H1 (cell line): ENCODE data around the gene SPATA32. TPM values are rescaled to one million over a fixed set of nuclear protein-coding genes. Genes with fewer than 3 reads are reported as not detected.

ENCODE experiments used
- CTCF ChIA-PET: fragments of 300-600 bp; sonication (Branson Sonifier 250); formaldehyde crosslinking; loops from one replicate; lab custom pipeline; 2021; ENCODE audit not compliant: partially characterized antibody; lab: Charles Lee
- POLR2A ChIA-PET: fragments of 300-600 bp; sonication (Branson Sonifier 250); formaldehyde crosslinking; loops from one replicate; lab custom pipeline; 2021; ENCODE audit warnings: inconsistent platforms; ENCODE audit not compliant: partially characterized antibody; lab: Charles Lee
- DNase-seq, 2 experiments: peaks; one replicate each; pipeline versions ENCODE4 v3.0.0 to v3.0.0-alpha.2; 2010 to 2022; ENCODE audit warnings: low spot score in 2 of 2, low read depth in 1 of 2, mixed read lengths in 1 of 2
- FAIRE-seq: peaks from 2 replicates; lab custom pipeline; 2011; peaks lifted over from hg19 to GRCh38; lab: Jason Lieb, UNC
- H2AFZ ChIP-seq: 2 replicates; pipeline ENCODE4 v1.8.1; 2012; ENCODE audit warnings: low read length, inconsistent platforms
- H2AK5ac ChIP-seq: 2 replicates; pipeline ENCODE4 v1.6.1; 2013; ENCODE audit warnings: low read depth, low read length
- H2BK120ac ChIP-seq: replicated peaks from 2 replicates; pipeline ENCODE3; 2013; ENCODE audit warnings: low read depth, low read length, inconsistent platforms
- H2BK12ac ChIP-seq: 2 replicates; pipeline ENCODE4 v1.6.1; 2013; ENCODE audit warnings: low read depth, low read length
- H2BK15ac ChIP-seq: 2 replicates; pipeline ENCODE4 v1.6.1; 2013; ENCODE audit warnings: low read length
- H2BK20ac ChIP-seq: 2 replicates; pipeline ENCODE4 v1.6.1; 2013; ENCODE audit warnings: low read length
- H2BK5ac ChIP-seq: 2 replicates; pipeline ENCODE4 v1.6.1; 2013; ENCODE audit warnings: low read depth, low read length
- H3K14ac ChIP-seq: 2 replicates; pipeline ENCODE4 v1.6.1; 2013; ENCODE audit warnings: inconsistent platforms; ENCODE audit not compliant: insufficient read length
- H3K18ac ChIP-seq: 2 replicates; pipeline ENCODE4 v1.6.1; 2013; ENCODE audit warnings: low read length; ENCODE audit errors: extremely low read depth
- H3K23ac ChIP-seq: 2 replicates; pipeline ENCODE4 v1.6.1; 2013; ENCODE audit warnings: inconsistent platforms; ENCODE audit not compliant: insufficient read length
- H3K23me2 ChIP-seq: 2 replicates; pipeline ENCODE4 v1.6.1; 2013; ENCODE audit warnings: low read depth, low read length
- H3K27ac ChIP-seq: 2 replicates; pipeline ENCODE4 v1.6.1; 2011; ENCODE audit warnings: low read depth, low read length, inconsistent platforms
- H3K27me3 ChIP-seq, 4 experiments: replicated peaks in 1 of 4; 1 replicate in 1 of 4; 2 replicates in 3 of 4; pipeline versions ENCODE4 v1.6.1 to v1.8.1; 2011 to 2013; ENCODE audit warnings: low read length in 3 of 4, mild to moderate bottlenecking in 3 of 4, inconsistent platforms in 2 of 4, mixed read lengths in 2 of 4, moderate library complexity in 1 of 4; ENCODE audit not compliant: control insufficient read depth in 3 of 4, insufficient read depth in 3 of 4; ENCODE audit errors: extremely low read depth in 1 of 4
- H3K36me3 ChIP-seq, 4 experiments: 2 replicates each; pipeline versions ENCODE4 v1.6.1 to v1.8.1; 2011 to 2013; ENCODE audit warnings: mild to moderate bottlenecking in 4 of 4, low read length in 3 of 4, moderate library complexity in 2 of 4, control low read depth in 1 of 4, inconsistent platforms in 1 of 4; ENCODE audit not compliant: insufficient read depth in 4 of 4, control insufficient read depth in 2 of 4
- H3K4ac ChIP-seq: replicated peaks from 2 replicates; pipeline ENCODE3; 2013; ENCODE audit warnings: low read length, low read depth, mixed read lengths, inconsistent platforms; ENCODE audit not compliant: insufficient read length
- H3K4me1 ChIP-seq, 4 experiments: replicated peaks in 1 of 4; 1 replicate in 1 of 4; 2 replicates in 3 of 4; pipeline versions ENCODE4 v1.6.1 to v1.8.1; 2011 to 2013; ENCODE audit warnings: low read length in 3 of 4, inconsistent platforms in 2 of 4, mixed read lengths in 1 of 4; ENCODE audit not compliant: insufficient read depth in 4 of 4, control insufficient read depth in 3 of 4
- H3K4me2 ChIP-seq, 2 experiments: 2 replicates each; pipeline versions ENCODE4 v1.6.1 to v1.8.1; 2011 to 2013; ENCODE audit warnings: low read depth in 2 of 2, low read length in 2 of 2, control low read depth in 1 of 2, inconsistent platforms in 1 of 2, mild to moderate bottlenecking in 1 of 2; ENCODE audit not compliant: insufficient read depth in 1 of 2
- H3K4me3 ChIP-seq, 4 experiments: fragments of 200-600, 300-600 bp in 1 of 4; sonication (generic), shearing (Covaris generic), sonication (Bioruptor Twin) in 1 of 4; 2 replicates each; pipeline versions ENCODE4 v1.5.1 to v1.8.1; 2011 to 2016; ENCODE audit warnings: low read length in 4 of 4, low read depth in 3 of 4, control low read depth in 2 of 4, inconsistent platforms in 2 of 4, mild to moderate bottlenecking in 2 of 4, mixed read lengths in 1 of 4, moderate library complexity in 1 of 4; ENCODE audit not compliant: insufficient read depth in 2 of 4; ENCODE audit errors: extremely low read depth in 1 of 4
- H3K56ac ChIP-seq: replicated peaks from 2 replicates; pipeline ENCODE3; 2013; ENCODE audit warnings: low read depth, mild to moderate bottlenecking, mixed read lengths, low read length, inconsistent platforms; ENCODE audit not compliant: insufficient read length
- H3K79me1 ChIP-seq: 2 replicates; pipeline ENCODE4 v1.6.1; 2013; ENCODE audit warnings: low read depth, low read length, control low read depth
- H3K79me2 ChIP-seq, 2 experiments: 2 replicates each; pipeline versions ENCODE4 v1.6.1 to v1.8.1; 2012 to 2013; ENCODE audit warnings: low read length in 2 of 2, mild to moderate bottlenecking in 2 of 2, inconsistent platforms in 1 of 2; ENCODE audit not compliant: insufficient read depth in 2 of 2, control insufficient read depth in 1 of 2
- H3K9ac ChIP-seq, 4 experiments: replicated peaks in 1 of 4; 1 replicate in 1 of 4; 2 replicates in 3 of 4; pipeline versions ENCODE4 v1.6.1 to v1.8.1; 2011 to 2013; ENCODE audit warnings: low read depth in 3 of 4, low read length in 3 of 4, control low read depth in 2 of 4, mild to moderate bottlenecking in 2 of 4, moderate library complexity in 2 of 4, inconsistent platforms in 1 of 4; ENCODE audit errors: extremely low read depth in 1 of 4
- H3K9me3 ChIP-seq, 2 experiments: 2 replicates each; pipeline versions ENCODE4 v1.6.1 to v1.8.1; 2012 to 2013; ENCODE audit warnings: mild to moderate bottlenecking in 2 of 2, moderate library complexity in 2 of 2, control low read depth in 1 of 2, inconsistent platforms in 1 of 2, low read depth in 1 of 2, low read length in 1 of 2, mixed read lengths in 1 of 2; ENCODE audit not compliant: insufficient read depth in 2 of 2
- H4K20me1 ChIP-seq, 2 experiments: replicated peaks in 1 of 2; 2 replicates each; pipeline versions ENCODE3 to v1.8.1; 2011 to 2013; ENCODE audit warnings: inconsistent platforms in 2 of 2, low read length in 2 of 2, mild to moderate bottlenecking in 1 of 2; ENCODE audit not compliant: insufficient read depth in 2 of 2, control insufficient read depth in 1 of 2
- H4K5ac ChIP-seq: 2 replicates; pipeline ENCODE4 v1.6.1; 2013; ENCODE audit warnings: low read length, low read depth, mixed read lengths, inconsistent platforms; ENCODE audit not compliant: insufficient read length
- H4K8ac ChIP-seq: 2 replicates; pipeline ENCODE4 v1.8.0; 2013; ENCODE audit warnings: mild to moderate bottlenecking, moderate library complexity, low read length, inconsistent platforms; ENCODE audit not compliant: insufficient read depth; ENCODE audit errors: extremely low read depth
- H4K91ac ChIP-seq: replicated peaks from 2 replicates; pipeline ENCODE3; 2013; ENCODE audit warnings: low read length, mixed read lengths, inconsistent platforms; ENCODE audit not compliant: insufficient read length
- CTCF ChIP-seq, 3 experiments: IDR thresholded peaks; 1 replicate in 2 of 3; 2 replicates in 1 of 3; pipeline versions ENCODE4 v1.5.1 to v1.6.1; 2011; ENCODE audit warnings: low read length in 3 of 3, mild to moderate bottlenecking in 3 of 3, inconsistent platforms in 2 of 3, low read depth in 1 of 3, moderate library complexity in 1 of 3; ENCODE audit not compliant: insufficient read depth in 1 of 3; ENCODE audit errors: control extremely low read depth in 1 of 3
- FOSL1 ChIP-seq: IDR thresholded peaks from 2 replicates; pipeline ENCODE4 v1.6.1; 2011; ENCODE audit warnings: mild to moderate bottlenecking, low read depth, low read length, moderate library complexity; ENCODE audit not compliant: insufficient read depth
- TAF1 ChIP-seq: IDR thresholded peaks from 2 replicates; pipeline ENCODE4 v1.6.1; 2011; ENCODE audit warnings: mild to moderate bottlenecking, low read depth, low read length
- TBP ChIP-seq: IDR thresholded peaks from 2 replicates; pipeline ENCODE4 v1.6.1; 2011; ENCODE audit warnings: low read depth, low read length, improper control_type of control experiment
- WGBS, 2 experiments: shearing (Covaris generic) in 1 of 2; methylation state at CpG; one replicate each; pipeline versions ENCODE4 v1.1.6 to v1.1.7; 2013 to 2015; ENCODE audit warnings: low lambda C conversion rate in 2 of 2, mixed read lengths in 2 of 2, inconsistent platforms in 1 of 2, low coverage in 1 of 2, missing lambda C conversion rate in 1 of 2; ENCODE audit not compliant: insufficient replicate concordance in 2 of 2, insufficient coverage in 1 of 2, insufficient read length in 1 of 2; ENCODE audit errors: extremely low coverage in 1 of 2, missing lambda C conversion rate in 1 of 2; 5-methylcytosine and 5-hydroxymethylcytosine counted together
- polyA plus RNA-seq, 7 experiments: library from polyadenylated mRNA; depleted of rRNA in 3 of 7; stranded (reverse) in 5 of 7; unstranded in 2 of 7; fragments of >200 nt in 5 of 7; fragments of 200-250 nt in 2 of 7; gene quantifications; 1 replicate in 5 of 7; 2 replicates in 1 of 7; 4 replicates in 1 of 7; pipeline versions ENCODE4 v1.2.1 to v1.2.3, GENCODE V29; 2011 to 2013; ENCODE audit warnings: missing spikeins in 2 of 7, mixed read lengths in 2 of 7
- total RNA-seq: library from RNA; stranded (reverse); fragmentation: NEBNext Ultra II Directional; extraction: Animal tissue kit (Norgen Biotek cat#: 25700); gene quantifications from 2 replicates; pipeline ENCODE4 v1.2.1, GENCODE V29; 2021

The SPATA32 gene
- total and polyA plus RNA-seq, 2 of the 8 experiments (the other 6 are each of a cell fraction or from before 2014, with no cell fraction given): 0.24 TPM; not detected in 1

DNA sequence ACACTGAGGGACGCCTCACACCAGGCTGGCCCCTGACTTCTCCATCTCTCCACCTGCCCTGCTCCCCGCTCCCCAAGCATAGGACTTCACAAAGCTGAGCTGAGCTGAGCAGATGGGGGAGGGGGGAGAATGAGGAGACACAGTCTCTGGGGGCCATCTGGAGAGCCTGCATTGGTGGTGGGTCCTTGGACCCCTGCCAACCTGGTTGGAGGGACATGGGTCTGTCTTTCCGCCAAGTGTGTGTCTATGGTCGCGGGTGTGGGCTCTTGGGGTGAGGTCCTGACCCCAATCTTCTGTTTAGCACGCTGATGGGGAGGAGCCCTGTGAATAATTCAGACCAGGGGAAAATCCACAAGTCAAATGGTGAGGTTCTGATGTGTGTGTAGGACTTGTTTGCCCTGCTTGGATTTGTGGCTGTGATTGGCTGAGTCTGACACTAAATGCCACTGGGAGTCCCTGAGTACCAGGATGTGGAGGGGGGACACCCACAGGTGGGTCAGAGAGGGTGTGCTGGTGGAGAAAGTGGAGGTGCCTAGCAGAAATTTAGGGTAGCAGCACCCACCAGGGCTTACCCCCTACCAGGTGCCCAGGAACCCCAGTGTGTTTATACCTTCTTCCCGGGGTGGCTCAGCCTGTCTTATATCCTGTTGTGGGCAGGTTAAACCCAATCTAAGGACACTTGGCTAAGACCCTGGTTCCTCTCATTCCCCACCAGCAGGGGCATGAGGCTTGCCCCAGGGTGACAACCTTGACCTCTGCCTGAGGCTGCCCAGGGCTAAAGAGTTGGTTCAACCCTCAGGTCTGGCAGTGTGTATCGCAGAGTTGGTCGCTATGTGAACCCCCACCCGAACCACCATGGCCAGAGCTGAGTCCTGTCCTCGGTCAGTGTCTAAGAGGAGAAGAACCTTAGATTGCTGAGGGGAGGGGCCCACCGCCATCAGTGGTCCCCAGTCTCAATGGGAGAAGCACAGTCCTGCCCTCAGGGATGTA lies 38.1 kb downstream of the SPATA32 start:
- H3K9me3 ChIP-seq: no peaks in the 10 kb centered on the region
- H3K14ac ChIP-seq: no peak overlapping the region
- 89% methylated on average over 11 of the region's 12 CpGs; no CpG with 5 or more reads in 1 of the 2 experiments for WGBS, 2 experiments
- H3K18ac ChIP-seq: no peak overlapping the region
- H3K27me3 ChIP-seq: peaks cover 15 to 45% (median 36%) of the 10 kb centered on the region in 4 experiments
- H2BK15ac ChIP-seq: peak overlapping the region; percentile 14; the same call in 1 of the 2 replicates
- FAIRE-seq (no peak), DNase-seq (no peak)
- no peak overlapping the region for H3K4me3 ChIP-seq
- H3K79me1 ChIP-seq: no peaks in the 10 kb centered on the region
- H3K4me1 ChIP-seq: peaks cover 5 to 26% (median 15%) of the 10 kb centered on the region in 4 experiments
- no peaks in the 10 kb centered on the region for H4K20me1 ChIP-seq
- no peak overlapping the region for H2BK120ac ChIP-seq
- H3K79me2 ChIP-seq: no peaks in the 10 kb centered on the region
- no peak overlapping the region for H4K91ac ChIP-seq
- ChIA-PET CTCF (interaction anchor here (0.6 to 22.1 kb wide), 6 partner anchors 9 to 166 kb away, joined by 3 to 362 read pairs (median 4); no protein-coding TSS in a partner anchor), POLR2A (interaction anchor here (0.7 to 6.5 kb wide), 3 partner anchors 17 to 93 kb away, joined by 4 to 54 read pairs (median 4); partner anchors contain the start of genes HEXIM1 and MAP3K14)
- peak overlapping the region; percentile 40; the same call in 1 of the 2 replicates for H2AK5ac ChIP-seq
- H4K5ac ChIP-seq: no peak overlapping the region
- H3K27ac ChIP-seq: no peak overlapping the region
- 0 out of 2 replicates have a peak overlapping the region, but pooled peaks have one; percentile 48 for H2BK20ac ChIP-seq
- no peak overlapping the region for H2BK5ac ChIP-seq
- no peak overlapping the region for H3K23ac ChIP-seq
- H3K9ac ChIP-seq: no peak overlapping the region
- no peak overlapping the region for H2AFZ ChIP-seq
- H3K4me2 ChIP-seq: no peak overlapping the region; a peak in 1 of 4 replicates
- no peak overlapping the region for H3K4ac ChIP-seq
- H3K56ac ChIP-seq: no peak overlapping the region
- TF ChIP-seq FOSL1 (no peak), TAF1 (no peak), TBP (no peak), CTCF (IDR thresholded peaks at IDR 0.05; ENCODE audit: control extremely low read depth in 1 of 3, insufficient read depth in 1 of 3, low read depth in 1 of 3, low read length in 3 of 3) (peak in 1 of 3 experiments; percentile 5; a peak in 1 of 4 replicates)
- H4K8ac ChIP-seq: peak overlapping the region; percentile 82
- H2BK12ac ChIP-seq: 0 out of 2 replicates have a peak overlapping the region, but pooled peaks have one; percentile 68
- peaks cover 7% of the 10 kb centered on the region; the same call in 1 of the 2 replicates for H3K23me2 ChIP-seq
- no peaks in the 10 kb centered on the region for H3K36me3 ChIP-seq
